GM20431 (cell line): Measurements from ENCODE around the gene TMUB2.

Source experiments
- in situ Hi-C: fragments of 300-500 bp; cut with MseI, MboI; formaldehyde crosslinking; loops from one replicate; pipeline ENCODE4 v1.15.0; 2020; ENCODE audit warnings: low sequenced_read_pairs; ENCODE audit not compliant: unreplicated experiment

The TMUB2 gene

GRCh38 chr17:44176257-44176656 lies 10.5 kb upstream of the TMUB2 start:
- in situ Hi-C loops = no loop called here

GRCh38 chr17:44176671-44177501 lies 9.9 kb upstream of the TMUB2 start:
- in situ Hi-C loops = no loop called here

GRCh38 chr17:44177640-44178039 lies 9.1 kb upstream of the TMUB2 start:
- in situ Hi-C loops = no loop called here

GRCh38 chr17:44178133-44178532 lies 8.6 kb upstream of the TMUB2 start:
- in situ Hi-C loops = no loop called here

- in situ Hi-C loops = no loop called here
Observed at GRCh38 chr17:44183024-44183423, 3.7 kb upstream of the TMUB2 start.

GRCh38 chr17:44184212-44184810 lies 2.5 kb upstream of the TMUB2 start:
- in situ Hi-C loops = no loop called here

- in situ Hi-C loops = no loop called here
Observed at GRCh38 chr17:44187131-44187899, 543 bp downstream of the TMUB2 start.

GRCh38 chr17:44188576-44189403 lies 2.0 kb downstream of the TMUB2 start:
- in situ Hi-C loops = no loop called here

- in situ Hi-C loops = no loop called here
Observed at GRCh38 chr17:44190481-44190880, 3.7 kb downstream of the TMUB2 start.

- in situ Hi-C loops = no loop called here
Observed at GRCh38 chr17:44191369-44191768, 4.6 kb downstream of the TMUB2 start.

GRCh38 chr17:44191941-44192496 lies 5.2 kb downstream of the TMUB2 start:
- in situ Hi-C loops = no loop called here

GRCh38 chr17:44192750-44193149 lies 6.0 kb downstream of the TMUB2 start:
- in situ Hi-C loops = no loop called here

GRCh38 chr17:44193326-44194084 lies 6.7 kb downstream of the TMUB2 start:
- in situ Hi-C loops = no loop called here

- in situ Hi-C loops = no loop called here
Observed at GRCh38 chr17:44197107-44197506, 10.3 kb downstream of the TMUB2 start.

GRCh38 chr17:44197980-44198720 lies 11.4 kb downstream of the TMUB2 start:
- in situ Hi-C loops = no loop called here

- in situ Hi-C loops = no loop called here
Observed at GRCh38 chr17:44198721-44199552, 12.2 kb downstream of the TMUB2 start.
